H9 (cell line): ENCODE results near the gene ZNF727. TPM values are rescaled to one million over a fixed set of nuclear protein-coding genes. Genes with fewer than 3 reads are reported as not detected.
"Not testable (repeated sequence)": the region's sequence is repeated elsewhere in the genome, so short reads cannot be mapped to it uniquely, and the experiment has no call there.

Experiments
- DNase-seq: peaks from one replicate; pipeline ENCODE4 v3.0.0-alpha.2; 2017
- H2AFZ ChIP-seq: one replicate; pipeline ENCODE4 v1.6.1; 2013; ENCODE audit warnings: mild to moderate bottlenecking, low read length, control low read depth, moderate library complexity
- H2AK5ac ChIP-seq: 2 replicates; pipeline ENCODE4 v1.6.1; 2013; ENCODE audit warnings: low read length, control low read depth, mixed read lengths; ENCODE audit not compliant: insufficient read length
- H2BK120ac ChIP-seq: one replicate; pipeline ENCODE4 v1.6.1; 2013; ENCODE audit warnings: low read depth, mild to moderate bottlenecking, low read length, control low read depth, inconsistent platforms; ENCODE audit not compliant: poor library complexity, severe bottlenecking
- H2BK12ac ChIP-seq: 2 replicates; pipeline ENCODE4 v1.6.1; 2013; ENCODE audit warnings: low read length, control low read depth, mixed read lengths, low read depth; ENCODE audit not compliant: insufficient read length
- H2BK15ac ChIP-seq: 2 replicates; pipeline ENCODE4 v1.6.1; 2013; ENCODE audit warnings: low read depth, low read length, control low read depth
- H2BK20ac ChIP-seq: one replicate; pipeline ENCODE4 v1.6.1; 2013; ENCODE audit warnings: low read depth, mild to moderate bottlenecking, low read length, control low read depth, inconsistent platforms; ENCODE audit not compliant: poor library complexity, severe bottlenecking
- H2BK5ac ChIP-seq: 2 replicates; pipeline ENCODE4 v1.6.1; 2013; ENCODE audit warnings: low read length, control low read depth, mixed read lengths; ENCODE audit not compliant: insufficient read length
- H3K14ac ChIP-seq: 2 replicates; pipeline ENCODE4 v1.6.1; 2013; ENCODE audit warnings: low read length, control low read depth; ENCODE audit not compliant: insufficient read depth
- H3K18ac ChIP-seq: 2 replicates; pipeline ENCODE4 v1.6.1; 2013; ENCODE audit warnings: low read depth, mild to moderate bottlenecking, mixed read lengths, low read length, control low read depth; ENCODE audit not compliant: insufficient read length
- H3K23ac ChIP-seq: 2 replicates; pipeline ENCODE4 v1.6.1; 2013; ENCODE audit warnings: low read length, control low read depth, mixed read lengths, low read depth; ENCODE audit not compliant: insufficient read length
- H3K23me2 ChIP-seq: 2 replicates; pipeline ENCODE4 v1.6.1; 2013; ENCODE audit warnings: low read depth, mild to moderate bottlenecking, mixed read lengths, low read length, control low read depth; ENCODE audit not compliant: insufficient read length, poor library complexity, severe bottlenecking
- H3K27ac ChIP-seq: 2 replicates; pipeline ENCODE4 v1.5.1; 2013; ENCODE audit warnings: low read length, control low read depth, mixed read lengths, low read depth; ENCODE audit not compliant: insufficient read length
- H3K27me3 ChIP-seq: 2 replicates; pipeline ENCODE4 v1.6.1; 2013; ENCODE audit warnings: low read length, control low read depth, inconsistent platforms; ENCODE audit not compliant: insufficient read depth
- H3K4ac ChIP-seq: 2 replicates; pipeline ENCODE4 v1.6.1; 2013; ENCODE audit warnings: low read depth, mild to moderate bottlenecking, control low read depth, inconsistent platforms, low read length, moderate library complexity
- H3K4me1 ChIP-seq: 2 replicates; pipeline ENCODE4 v1.6.1; 2013; ENCODE audit warnings: low read length, control low read depth, inconsistent platforms; ENCODE audit not compliant: insufficient read depth
- H3K4me2 ChIP-seq: 2 replicates; pipeline ENCODE4 v1.6.1; 2013; ENCODE audit warnings: low read length, control low read depth, mixed read lengths; ENCODE audit not compliant: insufficient read length, insufficient read depth
- H3K56ac ChIP-seq: 2 replicates; pipeline ENCODE4 v1.6.1; 2013; ENCODE audit warnings: low read depth, mild to moderate bottlenecking, mixed read lengths, low read length, control low read depth; ENCODE audit not compliant: insufficient read length
- H3K79me1 ChIP-seq: 2 replicates; pipeline ENCODE4 v1.6.1; 2013; ENCODE audit warnings: low read depth, mild to moderate bottlenecking, moderate library complexity, low read length, control low read depth, inconsistent platforms; ENCODE audit not compliant: insufficient read depth, poor library complexity, severe bottlenecking
- H3K79me2 ChIP-seq: 2 replicates; pipeline ENCODE4 v1.6.1; 2013; ENCODE audit warnings: low read length, control low read depth, inconsistent platforms; ENCODE audit not compliant: insufficient read depth
- H3K9ac ChIP-seq: 2 replicates; pipeline ENCODE4 v1.6.1; 2013; ENCODE audit warnings: low read length, control low read depth, mixed read lengths; ENCODE audit not compliant: insufficient read length; ENCODE audit errors: extremely low read depth
- H3K9me3 ChIP-seq: one replicate; pipeline ENCODE4 v1.6.1; 2013; ENCODE audit warnings: low read depth, low read length, inconsistent platforms; ENCODE audit not compliant: control insufficient read depth
- H3T11ph ChIP-seq: one replicate; pipeline ENCODE4 v1.6.1; 2013; ENCODE audit warnings: mild to moderate bottlenecking, low read length, control low read depth, inconsistent platforms
- H4K20me1 ChIP-seq: one replicate; pipeline ENCODE4 v1.6.1; 2013; ENCODE audit not compliant: control insufficient read depth, insufficient read length, insufficient read depth
- H4K5ac ChIP-seq: 2 replicates; pipeline ENCODE4 v1.6.1; 2013; ENCODE audit warnings: low read depth, mild to moderate bottlenecking, mixed read lengths, low read length, control low read depth; ENCODE audit not compliant: insufficient read length
- H4K8ac ChIP-seq: replicated peaks from 2 replicates; pipeline ENCODE4 v1.6.1; 2013; ENCODE audit warnings: low read length, control low read depth, mixed read lengths, low read depth; ENCODE audit not compliant: insufficient read length
- H4K91ac ChIP-seq: 2 replicates; pipeline ENCODE4 v1.6.1; 2013; ENCODE audit warnings: low read depth, mild to moderate bottlenecking, moderate library complexity, mixed read lengths, low read length, control low read depth; ENCODE audit not compliant: insufficient read length
- H3K27ac Mint-ChIP-seq, 3 experiments: 2 replicates in 2 of 3; 3 replicates in 1 of 3; pipeline ENCODE4 v1.8.0; 2020 to 2021; ENCODE audit warnings: mixed read lengths in 3 of 3, mild to moderate bottlenecking in 1 of 3, moderate library complexity in 1 of 3
- H3K27me3 Mint-ChIP-seq: 2 replicates; pipeline ENCODE4 v1.8.0; 2021; ENCODE audit warnings: low read depth, mild to moderate bottlenecking, moderate library complexity, mixed read lengths
- H3K36me3 Mint-ChIP-seq, 3 experiments: 2 replicates in 2 of 3; 3 replicates in 1 of 3; pipeline ENCODE4 v1.8.0; 2020 to 2021; ENCODE audit warnings: low read depth in 3 of 3, mixed read lengths in 3 of 3; ENCODE audit not compliant: insufficient read depth in 1 of 3
- H3K4me1 Mint-ChIP-seq, 2 experiments: 2 replicates each; pipeline ENCODE4 v1.8.0; 2020; ENCODE audit warnings: mixed read lengths in 2 of 2
- H3K4me3 Mint-ChIP-seq, 2 experiments: 2 replicates in 1 of 2; 3 replicates in 1 of 2; pipeline ENCODE4 v1.8.0; 2020 to 2021; ENCODE audit warnings: mild to moderate bottlenecking in 2 of 2, mixed read lengths in 2 of 2, moderate library complexity in 1 of 2
- H3K9me3 Mint-ChIP-seq, 2 experiments: 2 replicates in 1 of 2; 3 replicates in 1 of 2; pipeline ENCODE4 v1.8.0; 2020; ENCODE audit warnings: mild to moderate bottlenecking in 2 of 2, mixed read lengths in 2 of 2, moderate library complexity in 1 of 2
- WGBS: extraction: QIAGEN DNeasy Blood & Tissue Kit; methylation state at CpG from one replicate; pipeline ENCODE4 v1.1.7; 2013; ENCODE audit warnings: missing lambda C conversion rate, low lambda C conversion rate, mixed read lengths; ENCODE audit not compliant: insufficient read length; ENCODE audit errors: extremely low coverage; 5-methylcytosine and 5-hydroxymethylcytosine counted together
- total RNA-seq: library from RNA; stranded (reverse); gene quantifications from 2 replicates; pipeline ENCODE4 v1.2.1, GENCODE V29; 2021
- TF ChIP-seq, protein P1 (sequence below): fragments of 200-600 bp; sonication (generic); conservative IDR thresholded peaks from 3 replicates; pipeline ENCODE4 v1.8.0; 2021; ENCODE audit warnings: antibody characterized with exemption, mild to moderate bottlenecking

The ZNF727 gene
- total RNA-seq, 1 experiment from 2014 or later = not detected

DNA sequence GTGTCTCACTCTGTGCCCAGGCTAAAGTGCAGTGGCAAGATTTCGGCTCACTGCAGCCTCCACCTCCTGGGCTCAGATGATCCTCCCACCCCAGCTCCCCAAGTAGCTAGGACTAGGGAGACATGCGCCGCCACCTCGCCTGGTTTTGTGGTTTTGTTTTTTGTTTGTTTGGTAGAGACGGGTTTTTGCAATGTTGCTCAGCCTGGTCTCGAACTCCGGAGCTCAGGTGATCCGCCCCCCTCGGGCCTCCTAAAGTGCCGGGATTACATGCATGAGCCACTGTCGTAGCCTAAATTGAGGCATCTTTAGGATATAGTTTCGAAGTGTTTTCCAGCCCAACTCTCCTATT is 781 bp downstream of the ZNF727 start:
- no peaks in the 10 kb centered on the region for H3K23me2 ChIP-seq
- peaks cover 11 to 21% (median 16%) of the 10 kb centered on the region in 3 experiments for H3K36me3 Mint-ChIP-seq
- peaks cover 2% of the 10 kb centered on the region for H3K27me3 Mint-ChIP-seq
- H2AFZ ChIP-seq = no peak overlapping the region
- H3K27ac Mint-ChIP-seq = no peak overlapping the region
- no peak overlapping the region for H4K8ac ChIP-seq
- no peak for DNase-seq
- no peaks in the 10 kb centered on the region for H3K79me1 ChIP-seq
- no peak overlapping the region for H3K23ac ChIP-seq
- H3K56ac ChIP-seq = no peak overlapping the region
- no peaks in the 10 kb centered on the region for H3K4me1 ChIP-seq
- no CpG with 5 or more reads among the region's 12 CpGs for WGBS
- no peak overlapping the region for H3K4me2 ChIP-seq
- no peak overlapping the region for H2AK5ac ChIP-seq
- TF ChIP-seq, protein P1, sequence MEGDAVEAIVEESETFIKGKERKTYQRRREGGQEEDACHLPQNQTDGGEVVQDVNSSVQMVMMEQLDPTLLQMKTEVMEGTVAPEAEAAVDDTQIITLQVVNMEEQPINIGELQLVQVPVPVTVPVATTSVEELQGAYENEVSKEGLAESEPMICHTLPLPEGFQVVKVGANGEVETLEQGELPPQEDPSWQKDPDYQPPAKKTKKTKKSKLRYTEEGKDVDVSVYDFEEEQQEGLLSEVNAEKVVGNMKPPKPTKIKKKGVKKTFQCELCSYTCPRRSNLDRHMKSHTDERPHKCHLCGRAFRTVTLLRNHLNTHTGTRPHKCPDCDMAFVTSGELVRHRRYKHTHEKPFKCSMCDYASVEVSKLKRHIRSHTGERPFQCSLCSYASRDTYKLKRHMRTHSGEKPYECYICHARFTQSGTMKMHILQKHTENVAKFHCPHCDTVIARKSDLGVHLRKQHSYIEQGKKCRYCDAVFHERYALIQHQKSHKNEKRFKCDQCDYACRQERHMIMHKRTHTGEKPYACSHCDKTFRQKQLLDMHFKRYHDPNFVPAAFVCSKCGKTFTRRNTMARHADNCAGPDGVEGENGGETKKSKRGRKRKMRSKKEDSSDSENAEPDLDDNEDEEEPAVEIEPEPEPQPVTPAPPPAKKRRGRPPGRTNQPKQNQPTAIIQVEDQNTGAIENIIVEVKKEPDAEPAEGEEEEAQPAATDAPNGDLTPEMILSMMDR = no peak
- H3K4me1 Mint-ChIP-seq = no peaks in the 10 kb centered on the region
- H3K4ac ChIP-seq = no peak overlapping the region
- H3K4me3 Mint-ChIP-seq = no peak overlapping the region
- no peak overlapping the region for H2BK120ac ChIP-seq
- H3K9me3 Mint-ChIP-seq = peaks cover 88 to 89% of the 10 kb centered on the region in 2 experiments
- no peak overlapping the region for H2BK15ac ChIP-seq
- no peak overlapping the region for H4K91ac ChIP-seq
- H3K9ac ChIP-seq = no peak overlapping the region
- no peak overlapping the region for H3T11ph ChIP-seq
- H3K27me3 ChIP-seq = no peaks in the 10 kb centered on the region
- H2BK20ac ChIP-seq = no peak overlapping the region
- H3K79me2 ChIP-seq = no peaks in the 10 kb centered on the region
- no peak overlapping the region for H3K27ac ChIP-seq
- H2BK12ac ChIP-seq = no peak overlapping the region
- H3K18ac ChIP-seq = no peak overlapping the region
- peaks cover 59% of the 10 kb centered on the region for H3K9me3 ChIP-seq
- H2BK5ac ChIP-seq = no peak overlapping the region
- H4K5ac ChIP-seq = no peak overlapping the region
- H4K20me1 ChIP-seq = no peaks in the 10 kb centered on the region
- no peak overlapping the region for H3K14ac ChIP-seq

DNA sequence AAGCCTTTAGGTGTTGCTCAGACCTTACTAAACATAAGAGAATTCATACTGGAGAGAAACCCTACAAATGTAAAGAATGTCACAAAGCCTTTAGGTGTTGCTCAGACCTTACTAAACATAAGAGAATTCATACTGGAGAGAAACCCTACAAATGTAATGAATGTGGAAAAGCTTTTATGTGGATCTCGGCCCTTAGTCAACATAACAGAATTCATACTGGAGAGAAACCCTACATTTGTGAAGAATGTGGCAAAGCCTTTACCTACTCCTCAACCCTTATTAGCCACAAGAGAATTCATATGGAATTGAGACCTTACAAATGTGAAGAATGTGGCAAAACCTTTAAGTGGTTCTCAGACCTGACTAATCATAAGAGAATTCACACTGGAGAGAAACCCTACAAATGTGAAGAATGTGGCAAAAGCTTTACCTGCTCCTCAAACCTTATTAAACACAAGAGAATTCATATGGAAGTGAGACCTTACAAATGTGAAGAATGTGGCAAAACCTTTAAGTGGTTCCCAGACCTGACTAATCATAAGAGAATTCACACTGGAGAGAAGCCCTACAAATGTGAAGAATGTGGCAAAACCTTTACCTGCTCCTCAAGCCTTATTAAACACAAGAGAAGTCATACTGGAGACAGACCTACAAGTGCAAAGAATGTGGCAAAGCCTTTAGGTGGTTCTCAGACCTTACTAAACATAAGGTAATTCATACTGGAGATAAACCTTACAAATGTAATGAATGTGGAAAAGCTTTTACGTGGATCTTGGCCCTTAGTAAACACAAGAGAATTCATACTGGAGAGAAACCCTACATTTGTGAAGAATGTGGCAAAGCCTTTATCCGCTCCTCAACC is 32.8 kb downstream of the ZNF727 start:
- DNase-seq, H3K4me1 ChIP-seq, H2AFZ ChIP-seq, H3K18ac ChIP-seq, H3K23me2 ChIP-seq, H2BK5ac ChIP-seq, H2BK15ac ChIP-seq, H2BK20ac ChIP-seq, H2BK120ac ChIP-seq, H2BK12ac ChIP-seq, H3K4me3 Mint-ChIP-seq, H3K27ac ChIP-seq, H4K8ac ChIP-seq, H3K4me1 Mint-ChIP-seq, H3K56ac ChIP-seq, H3T11ph ChIP-seq, H3K27me3 ChIP-seq, H3K4ac ChIP-seq, H4K20me1 ChIP-seq, H2AK5ac ChIP-seq, H3K79me1 ChIP-seq, H3K4me2 ChIP-seq, H3K14ac ChIP-seq, H3K9ac ChIP-seq, H3K27me3 Mint-ChIP-seq, H4K91ac ChIP-seq, H3K27ac Mint-ChIP-seq, H4K5ac ChIP-seq, H3K79me2 ChIP-seq, H3K23ac ChIP-seq: not testable (repeated sequence)
- WGBS = no CpG with 5 or more reads among the region's 3 CpGs
- H3K9me3 ChIP-seq = peaks cover 91% of the 10 kb centered on the region
- Mint-ChIP-seq H3K9me3 (peaks cover 94 to 95% of the 10 kb centered on the region in 2 experiments), H3K36me3 (peaks cover 12 to 58% (median 12%) of the 10 kb centered on the region in 3 experiments; a peak in 5 of 7 replicates)
